ENCODE results near the gene SLC7A6.
"Not testable (repeated sequence)": the region's sequence is repeated elsewhere in the genome, so short reads cannot be mapped to it uniquely, and the experiment has no call there.

Gene SLC7A6

GRCh38 chr16:68281368-68282063 lies 17.2 kb downstream of the SLC7A6 start:
- Mint-ChIP-seq H3K27me3 (no peaks in the 10 kb centered on the region), H3K9me3 (no peaks in the 10 kb centered on the region), H3K4me1 (peaks cover 60% of the 10 kb centered on the region), H3K27ac (peak overlapping the region; percentile 75), H3K36me3 (peaks cover 36% of the 10 kb centered on the region), H3K4me3 (no peak overlapping the region)
- no peak for ATAC-seq

GRCh38 chr16:68282064-68282452 lies 17.7 kb downstream of the SLC7A6 start:
- Mint-ChIP-seq H3K4me3 (no peak overlapping the region), H3K27me3 (no peaks in the 10 kb centered on the region), H3K4me1 (peaks cover 64% of the 10 kb centered on the region), H3K9me3 (no peaks in the 10 kb centered on the region), H3K27ac (peak overlapping the region; percentile 75), H3K36me3 (peaks cover 39% of the 10 kb centered on the region)
- no peak for ATAC-seq

- Mint-ChIP-seq H3K36me3 (peaks cover 49% of the 10 kb centered on the region), H3K9me3 (no peaks in the 10 kb centered on the region), H3K27me3 (no peaks in the 10 kb centered on the region), H3K27ac (peak overlapping the region; percentile 75), H3K4me3 (peak overlapping the region; percentile 62), H3K4me1 (peaks cover 75% of the 10 kb centered on the region)
- no peak for ATAC-seq
Measured at GRCh38 chr16:68283346-68283745, 19.0 kb downstream of the SLC7A6 start.

GRCh38 chr16:68283801-68284598 lies 19.7 kb downstream of the SLC7A6 start:
- peaks cover 49% of the 10 kb centered on the region for H3K36me3 Mint-ChIP-seq
- H3K27ac Mint-ChIP-seq = peak overlapping the region; percentile 75
- H3K4me1 Mint-ChIP-seq = peaks cover 76% of the 10 kb centered on the region
- H3K27me3 Mint-ChIP-seq = no peaks in the 10 kb centered on the region
- no peaks in the 10 kb centered on the region for H3K9me3 Mint-ChIP-seq
- ATAC-seq = peak; percentile 80
- H3K4me3 Mint-ChIP-seq = peak overlapping the region; percentile 62

- Mint-ChIP-seq H3K36me3 (peaks cover 52% of the 10 kb centered on the region), H3K27ac (peak overlapping the region; percentile 75), H3K4me1 (peaks cover 82% of the 10 kb centered on the region), H3K27me3 (no peaks in the 10 kb centered on the region), H3K9me3 (no peaks in the 10 kb centered on the region), H3K4me3 (peak overlapping the region; percentile 57)
- ATAC-seq = peak; percentile 85
Measured at GRCh38 chr16:68284847-68285246, 20.5 kb downstream of the SLC7A6 start.

GRCh38 chr16:68285683-68286082 lies 21.4 kb downstream of the SLC7A6 start:
- Mint-ChIP-seq H3K27ac (peak overlapping the region; percentile 75), H3K9me3 (no peaks in the 10 kb centered on the region), H3K27me3 (no peaks in the 10 kb centered on the region), H3K4me1 (peaks cover 87% of the 10 kb centered on the region), H3K4me3 (peak overlapping the region; percentile 57), H3K36me3 (peaks cover 56% of the 10 kb centered on the region)
- no peak for ATAC-seq

- H3K27me3 Mint-ChIP-seq = no peaks in the 10 kb centered on the region
- H3K27ac Mint-ChIP-seq = peak overlapping the region; percentile 75
- H3K4me3 Mint-ChIP-seq = peak overlapping the region; percentile 57
- ATAC-seq = peak; percentile 34
- H3K9me3 Mint-ChIP-seq = no peaks in the 10 kb centered on the region
- peaks cover 87% of the 10 kb centered on the region for H3K4me1 Mint-ChIP-seq
- H3K36me3 Mint-ChIP-seq = peaks cover 57% of the 10 kb centered on the region
Measured at GRCh38 chr16:68286153-68287074, 22.1 kb downstream of the SLC7A6 start.

- H3K4me1 Mint-ChIP-seq = peaks cover 80% of the 10 kb centered on the region
- peak overlapping the region; percentile 75 for H3K27ac Mint-ChIP-seq
- H3K4me3 Mint-ChIP-seq = peak overlapping the region; percentile 18
- no peaks in the 10 kb centered on the region for H3K9me3 Mint-ChIP-seq
- no peak for ATAC-seq
- peaks cover 57% of the 10 kb centered on the region for H3K36me3 Mint-ChIP-seq
- H3K27me3 Mint-ChIP-seq = no peaks in the 10 kb centered on the region
Measured at GRCh38 chr16:68287276-68288251, 23.2 kb downstream of the SLC7A6 start.

GRCh38 chr16:68288252-68288650 lies 23.9 kb downstream of the SLC7A6 start:
- H3K36me3 Mint-ChIP-seq = peaks cover 57% of the 10 kb centered on the region
- H3K27me3 Mint-ChIP-seq = no peaks in the 10 kb centered on the region
- H3K9me3 Mint-ChIP-seq = no peaks in the 10 kb centered on the region
- no peak for ATAC-seq
- H3K4me3 Mint-ChIP-seq = no peak overlapping the region
- peak overlapping the region; percentile 75 for H3K27ac Mint-ChIP-seq
- peaks cover 74% of the 10 kb centered on the region for H3K4me1 Mint-ChIP-seq

- Mint-ChIP-seq H3K36me3 (peaks cover 62% of the 10 kb centered on the region), H3K4me1 (peaks cover 68% of the 10 kb centered on the region), H3K27ac (peak overlapping the region; percentile 79)
- H3K9me3 Mint-ChIP-seq, H3K4me3 Mint-ChIP-seq, H3K27me3 Mint-ChIP-seq, ATAC-seq: not testable (repeated sequence)
Measured at GRCh38 chr16:68288796-68289195, 24.5 kb downstream of the SLC7A6 start.

- H3K36me3 Mint-ChIP-seq = peaks cover 67% of the 10 kb centered on the region
- peak overlapping the region; percentile 79 for H3K27ac Mint-ChIP-seq
- H3K9me3 Mint-ChIP-seq = no peaks in the 10 kb centered on the region
- H3K27me3 Mint-ChIP-seq = no peaks in the 10 kb centered on the region
- H3K4me3 Mint-ChIP-seq = no peak overlapping the region
- H3K4me1 Mint-ChIP-seq = peaks cover 64% of the 10 kb centered on the region
- no peak for ATAC-seq
Measured at GRCh38 chr16:68289202-68289601, 24.9 kb downstream of the SLC7A6 start.

GRCh38 chr16:68289621-68290329 lies 25.4 kb downstream of the SLC7A6 start:
- H3K27ac Mint-ChIP-seq = peak overlapping the region; percentile 79
- H3K36me3 Mint-ChIP-seq = peaks cover 71% of the 10 kb centered on the region
- peaks cover 58% of the 10 kb centered on the region for H3K4me1 Mint-ChIP-seq
- peak overlapping the region; percentile 38 for H3K4me3 Mint-ChIP-seq
- peak; percentile 96 for ATAC-seq
- no peaks in the 10 kb centered on the region for H3K27me3 Mint-ChIP-seq
- H3K9me3 Mint-ChIP-seq = no peaks in the 10 kb centered on the region

GRCh38 chr16:68290450-68290849 lies 26.1 kb downstream of the SLC7A6 start:
- H3K4me1 Mint-ChIP-seq = peaks cover 53% of the 10 kb centered on the region
- peaks cover 77% of the 10 kb centered on the region for H3K36me3 Mint-ChIP-seq
- no peaks in the 10 kb centered on the region for H3K9me3 Mint-ChIP-seq
- peak overlapping the region; percentile 38 for H3K4me3 Mint-ChIP-seq
- H3K27ac Mint-ChIP-seq = peak overlapping the region; percentile 79
- H3K27me3 Mint-ChIP-seq = no peaks in the 10 kb centered on the region
- no peak for ATAC-seq
